ENCODE data around the gene RALGAPA2.

Gene RALGAPA2

GRCh38 chr20:20404633-20405032, 307.8 kb downstream of the RALGAPA2 start:
- no peak for DNase-seq (ENCODE audit: low spot score)

DNA sequence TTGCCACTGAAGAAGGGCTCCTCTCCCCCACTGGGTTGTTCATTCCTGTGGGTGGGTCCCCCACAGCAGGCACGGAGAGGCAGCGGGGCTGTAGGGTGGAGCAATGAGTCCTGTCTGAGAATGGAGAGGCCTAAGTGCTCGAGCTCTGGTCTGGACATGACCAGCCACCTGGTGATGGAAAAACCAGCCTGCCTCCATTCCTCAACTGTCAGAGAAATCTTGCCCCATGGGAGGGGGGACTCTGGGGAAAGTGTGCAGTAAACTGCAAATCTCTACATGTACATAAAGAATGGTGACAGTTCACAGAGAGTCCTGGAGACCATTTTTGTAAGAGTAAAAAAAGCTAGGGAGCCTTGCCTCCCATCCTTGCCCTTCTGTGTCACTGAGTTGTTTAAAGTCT, 310.5 kb downstream of the RALGAPA2 start:
- no peak for DNase-seq (ENCODE audit: low spot score)

DNA sequence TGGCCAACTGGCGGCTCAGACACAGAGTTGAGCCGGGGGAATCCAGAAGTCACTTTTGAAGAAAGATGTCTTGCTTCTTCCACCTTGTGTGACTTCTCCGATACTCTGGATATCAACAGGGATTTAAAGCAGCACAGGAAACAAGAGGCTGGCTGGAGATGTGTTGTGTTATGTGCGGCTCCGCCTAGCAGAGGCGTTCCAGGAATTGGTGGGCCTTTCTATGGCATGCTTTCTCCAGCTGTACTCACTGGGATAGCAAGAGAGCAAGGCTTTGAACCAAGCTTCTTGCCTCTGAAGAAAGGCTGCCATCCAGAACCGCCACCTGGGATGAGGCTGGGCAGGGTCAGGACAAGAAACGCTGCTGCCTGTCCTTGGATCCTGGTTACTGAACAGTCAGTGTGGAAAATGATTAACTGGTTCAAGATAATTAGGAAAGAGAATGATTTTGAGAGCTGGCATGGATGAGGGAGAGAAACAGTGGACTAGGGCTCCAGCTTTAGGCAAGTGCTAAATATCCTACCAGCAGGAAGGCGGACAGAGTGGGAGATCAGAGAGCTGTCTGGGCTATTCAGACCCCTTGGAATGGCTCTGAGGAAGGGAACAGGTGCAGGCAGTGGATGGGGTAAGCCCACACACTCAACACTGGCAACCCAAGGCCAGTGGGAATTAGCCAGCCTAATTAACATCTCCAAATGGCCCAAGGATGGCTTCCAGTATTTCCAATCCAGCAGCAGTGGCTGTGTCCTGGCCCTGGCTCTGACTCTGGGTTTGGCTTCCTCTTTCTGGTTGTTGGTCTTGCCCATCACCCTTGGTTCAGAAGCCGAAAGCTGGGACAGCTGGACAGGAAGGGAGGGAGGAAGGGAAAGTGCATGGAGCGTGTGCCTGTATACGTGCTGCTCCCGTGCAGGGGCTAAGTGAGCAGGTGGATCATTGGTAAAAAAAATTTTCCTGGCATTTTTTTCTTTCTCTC, 312.6 kb downstream of the RALGAPA2 start:
- no peak for DNase-seq (ENCODE audit: low spot score)

GRCh38 chr20:20398123-20398522, 314.3 kb downstream of the RALGAPA2 start:
- DNase-seq (ENCODE audit: low spot score): no peak

- DNase-seq (ENCODE audit: low spot score): no peak
Measured at GRCh38 chr20:20396794-20397193, 315.6 kb downstream of the RALGAPA2 start.

- DNase-seq (ENCODE audit: low spot score): no peak
Measured at GRCh38 chr20:20395903-20396568, 316.4 kb downstream of the RALGAPA2 start.

GRCh38 chr20:20395087-20395486, 317.4 kb downstream of the RALGAPA2 start:
- no peak for DNase-seq (ENCODE audit: low spot score)

- no peak for DNase-seq (ENCODE audit: low spot score)
Measured at GRCh38 chr20:20393207-20394120, 319.0 kb downstream of the RALGAPA2 start.

DNA sequence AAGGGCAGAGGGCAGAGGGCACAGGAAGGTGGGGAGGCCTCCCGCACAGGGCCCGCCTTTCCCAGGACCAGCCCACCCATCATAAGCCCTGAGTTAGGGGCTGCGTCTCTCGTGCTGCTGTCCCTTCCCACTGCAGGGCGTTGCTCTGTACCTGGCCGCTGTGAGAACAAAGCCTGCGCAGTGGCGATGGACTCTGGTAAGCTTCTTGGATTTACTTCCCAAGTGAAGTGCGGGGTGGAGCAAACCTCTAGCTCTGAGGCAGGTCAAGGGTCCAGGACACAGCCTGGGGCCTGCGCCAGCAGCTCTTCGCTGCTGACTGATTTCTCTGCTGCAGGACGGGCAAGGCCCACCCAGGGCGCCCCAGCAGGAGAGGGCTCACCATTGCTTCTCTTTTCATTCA, 320.7 kb downstream of the RALGAPA2 start:
- no peak for DNase-seq (ENCODE audit: low spot score)

DNA sequence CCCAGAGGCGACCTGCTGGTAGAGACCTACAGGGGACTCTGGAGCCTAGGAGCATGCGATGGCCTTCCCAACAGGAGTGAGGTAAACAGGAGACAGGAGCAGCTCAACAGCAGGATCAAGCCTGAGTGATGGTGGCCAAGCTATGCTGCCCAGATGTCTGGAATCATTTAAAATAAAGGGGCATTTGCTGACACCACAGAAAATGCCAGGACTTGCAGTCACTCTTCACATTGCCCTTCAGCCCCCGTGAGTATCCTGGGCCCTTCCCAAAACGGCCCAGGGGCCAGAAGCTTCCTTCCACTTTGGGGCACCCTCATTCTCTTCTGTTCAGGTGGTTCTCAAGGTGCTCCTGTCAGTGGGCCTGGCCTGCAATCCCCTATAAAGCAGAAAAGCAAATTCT, 321.3 kb downstream of the RALGAPA2 start:
- no peak for DNase-seq (ENCODE audit: low spot score)

DNA sequence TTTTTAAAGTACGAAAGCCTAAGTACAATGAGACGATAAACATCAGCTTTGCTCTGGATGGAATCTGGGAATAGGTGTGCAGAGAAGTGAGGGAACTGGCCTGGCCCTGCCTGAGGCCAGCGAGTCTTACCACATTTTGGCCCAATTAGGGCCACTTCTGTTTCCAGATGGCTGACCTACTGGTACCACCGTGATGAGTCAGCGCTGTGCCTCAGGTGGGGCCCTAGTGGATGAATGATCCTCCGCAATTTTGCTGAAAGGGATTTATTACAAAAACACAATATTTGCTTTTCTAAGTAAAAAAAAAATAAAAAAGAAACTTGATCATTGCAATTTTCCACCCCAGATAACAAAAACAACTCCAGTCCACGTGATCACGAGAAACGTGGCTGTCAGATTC, 322.1 kb downstream of the RALGAPA2 start:
- no peak for DNase-seq (ENCODE audit: low spot score)

GRCh38 chr20:20386192-20386591, 326.3 kb downstream of the RALGAPA2 start:
- no peak for DNase-seq (ENCODE audit: low spot score)

- DNase-seq (ENCODE audit: low spot score): no peak
Measured at GRCh38 chr20:20375862-20376261, 336.6 kb downstream of the RALGAPA2 start.

DNA sequence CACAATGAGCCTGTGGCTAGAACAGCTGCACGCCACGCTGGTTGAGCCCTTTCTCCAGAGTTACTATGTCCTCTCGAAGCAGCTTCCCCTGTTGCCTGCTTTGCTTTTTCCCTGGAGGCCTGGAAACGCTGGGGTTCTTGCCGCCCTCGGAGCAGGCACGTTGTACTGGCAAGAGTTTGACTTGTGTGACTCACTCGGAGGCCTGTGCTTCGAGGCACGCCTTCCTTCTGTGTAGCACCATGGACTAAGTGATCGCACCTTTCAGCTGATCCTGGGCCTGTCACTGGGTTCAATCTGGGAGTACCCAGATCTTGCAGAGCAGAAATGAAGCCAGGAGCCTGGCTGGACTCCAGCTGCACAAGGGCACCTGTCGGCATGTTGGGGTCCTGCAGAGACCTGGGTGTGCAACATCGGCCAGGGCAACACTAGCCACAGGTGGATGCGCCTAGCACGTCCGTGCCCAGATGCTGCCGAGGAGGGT, 339.3 kb downstream of the RALGAPA2 start:
- no peak for DNase-seq (ENCODE audit: low spot score)

DNA sequence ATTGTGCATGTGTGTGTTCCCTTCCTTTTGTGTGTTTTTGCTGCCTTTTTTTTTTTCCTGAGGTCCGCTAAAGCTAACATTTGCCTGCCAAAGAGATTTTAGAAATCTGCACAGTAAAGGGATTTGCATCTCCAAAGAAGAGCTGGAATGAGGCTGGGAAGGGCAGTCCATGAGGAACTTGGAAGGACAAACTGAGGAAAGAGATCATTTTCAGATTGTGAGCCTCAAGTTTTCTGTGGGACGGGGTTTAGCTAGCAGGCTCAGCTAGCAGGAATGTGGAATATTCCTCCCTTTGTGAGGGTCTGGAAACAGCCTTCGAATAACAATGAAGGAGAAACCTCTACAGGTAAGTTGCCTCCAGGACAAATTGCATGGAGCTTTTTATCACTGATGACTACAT, 340.8 kb downstream of the RALGAPA2 start:
- no peak for DNase-seq (ENCODE audit: low spot score)

DNA sequence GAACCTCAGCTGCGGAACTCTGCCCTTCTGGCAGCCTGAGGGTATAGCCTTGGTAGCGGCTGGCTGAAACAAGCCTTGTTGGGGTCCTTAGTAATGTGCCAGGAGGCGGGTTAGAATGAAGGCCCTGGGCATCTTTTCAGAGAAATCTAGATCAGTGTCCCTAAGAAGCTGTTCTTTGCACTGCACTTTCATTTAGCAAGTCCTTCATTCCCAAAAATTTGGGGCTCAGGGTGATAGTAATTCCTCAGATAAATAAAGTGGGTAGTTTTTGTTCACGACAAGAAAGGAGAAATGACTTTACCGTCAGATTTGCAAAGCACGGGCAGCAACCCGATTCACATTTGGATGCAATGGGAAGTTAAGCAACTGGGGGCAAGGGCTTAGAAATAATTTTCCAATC, 341.4 kb downstream of the RALGAPA2 start:
- no peak for DNase-seq (ENCODE audit: low spot score)

- no peak for DNase-seq (ENCODE audit: low spot score)
Measured at GRCh38 chr20:20370094-20370575, 342.3 kb downstream of the RALGAPA2 start.

DNA sequence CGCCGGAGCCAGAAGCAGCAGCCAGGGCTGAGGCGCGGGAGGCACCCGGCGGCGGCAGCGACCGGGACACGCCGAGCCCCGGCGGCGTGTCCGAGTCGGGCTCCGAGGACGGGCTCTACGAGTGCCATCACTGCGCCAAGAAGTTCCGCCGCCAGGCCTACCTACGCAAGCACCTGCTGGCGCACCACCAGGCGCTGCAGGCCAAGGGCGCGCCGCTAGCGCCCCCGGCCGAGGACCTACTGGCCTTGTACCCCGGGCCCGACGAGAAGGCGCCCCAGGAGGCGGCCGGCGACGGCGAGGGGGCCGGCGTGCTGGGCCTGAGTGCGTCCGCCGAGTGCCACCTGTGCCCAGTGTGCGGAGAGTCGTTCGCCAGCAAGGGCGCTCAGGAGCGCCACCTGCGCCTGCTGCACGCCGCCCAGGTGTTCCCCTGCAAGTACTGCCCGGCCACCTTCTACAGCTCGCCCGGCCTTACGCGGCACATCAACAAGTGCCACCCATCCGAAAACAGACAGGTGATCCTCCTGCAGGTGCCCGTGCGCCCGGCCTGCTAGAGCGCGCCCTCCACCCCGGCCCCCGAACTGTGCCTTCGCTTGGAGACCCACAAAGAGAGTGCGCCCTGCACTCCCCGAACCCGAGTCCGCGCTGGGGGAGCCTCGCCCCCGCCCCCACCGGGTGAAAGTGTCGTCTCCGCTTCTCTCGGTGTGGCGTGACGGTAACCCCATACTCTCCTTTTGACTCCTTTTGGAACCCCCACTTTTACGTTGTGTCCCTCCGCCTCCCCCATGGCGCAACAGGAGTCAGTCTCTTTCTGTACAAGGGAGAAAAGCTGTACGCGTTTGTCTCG, 343.0 kb downstream of the RALGAPA2 start:
- no peak for DNase-seq (ENCODE audit: low spot score)

DNA sequence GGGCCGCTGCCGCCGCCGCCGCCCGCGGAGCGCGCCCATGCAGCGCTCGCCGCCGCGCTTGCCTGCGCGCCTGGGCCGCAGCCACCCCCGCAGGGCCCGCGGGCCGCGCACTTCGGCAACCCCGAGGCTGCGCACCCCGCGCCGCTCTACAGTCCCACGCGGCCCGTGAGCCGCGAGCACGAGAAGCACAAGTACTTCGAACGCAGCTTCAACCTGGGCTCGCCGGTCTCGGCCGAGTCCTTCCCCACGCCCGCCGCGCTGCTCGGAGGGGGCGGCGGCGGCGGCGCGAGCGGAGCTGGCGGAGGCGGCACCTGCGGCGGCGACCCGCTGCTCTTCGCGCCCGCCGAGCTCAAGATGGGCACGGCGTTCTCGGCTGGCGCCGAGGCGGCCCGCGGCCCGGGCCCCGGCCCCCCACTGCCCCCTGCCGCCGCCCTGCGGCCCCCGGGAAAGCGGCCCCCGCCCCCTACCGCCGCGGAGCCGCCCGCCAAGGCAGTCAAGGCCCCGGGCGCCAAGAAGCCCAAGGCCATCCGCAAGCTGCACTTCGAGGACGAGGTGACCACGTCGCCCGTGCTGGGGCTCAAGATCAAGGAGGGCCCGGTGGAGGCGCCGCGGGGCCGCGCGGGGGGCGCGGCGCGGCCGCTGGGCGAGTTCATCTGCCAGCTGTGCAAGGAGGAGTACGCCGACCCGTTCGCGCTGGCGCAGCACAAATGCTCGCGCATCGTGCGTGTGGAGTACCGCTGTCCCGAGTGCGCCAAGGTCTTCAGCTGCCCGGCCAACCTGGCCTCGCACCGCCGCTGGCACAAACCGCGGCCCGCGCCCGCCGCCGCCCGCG, 343.8 kb downstream of the RALGAPA2 start:
- DNase-seq (ENCODE audit: low spot score): no peak

Data from CD4-positive, alpha-beta T cell treated with Interleukin-15 for 4 hours (primary cell).